GM19463 (cell line): ENCODE results near the gene KRCC1.
"Not testable (repeated sequence)": the region's sequence is repeated elsewhere in the genome, so short reads cannot be mapped to it uniquely, and the experiment has no call there.

Experiments
- ATAC-seq: cut with Tn5 transposase; IDR thresholded peaks from one replicate; pipeline ENCODE4 v1.9.1; 2021; ENCODE audit warnings: mild to moderate bottlenecking, moderate library complexity; ENCODE audit not compliant: unreplicated experiment

The KRCC1 gene

DNA sequence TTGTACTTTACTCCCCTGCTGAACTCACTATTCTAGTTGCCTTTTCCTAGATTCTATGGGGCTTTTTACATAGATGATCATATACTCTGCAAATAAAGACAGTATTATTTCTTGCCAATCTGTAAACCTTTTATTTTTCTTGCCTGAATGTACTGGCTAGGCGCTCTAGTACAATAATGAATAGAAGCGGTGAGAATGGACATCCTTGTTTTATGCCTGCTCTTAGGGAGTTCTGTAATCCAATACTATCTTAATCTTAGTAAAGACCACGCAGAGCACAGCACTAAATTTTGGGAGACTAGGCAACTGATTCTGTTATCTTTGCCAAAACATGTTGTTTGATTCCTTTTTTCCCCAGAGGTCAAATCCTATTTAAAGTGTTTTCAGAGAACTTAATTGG, 7.0 kb downstream of the KRCC1 start:
- ATAC-seq = no peak

DNA sequence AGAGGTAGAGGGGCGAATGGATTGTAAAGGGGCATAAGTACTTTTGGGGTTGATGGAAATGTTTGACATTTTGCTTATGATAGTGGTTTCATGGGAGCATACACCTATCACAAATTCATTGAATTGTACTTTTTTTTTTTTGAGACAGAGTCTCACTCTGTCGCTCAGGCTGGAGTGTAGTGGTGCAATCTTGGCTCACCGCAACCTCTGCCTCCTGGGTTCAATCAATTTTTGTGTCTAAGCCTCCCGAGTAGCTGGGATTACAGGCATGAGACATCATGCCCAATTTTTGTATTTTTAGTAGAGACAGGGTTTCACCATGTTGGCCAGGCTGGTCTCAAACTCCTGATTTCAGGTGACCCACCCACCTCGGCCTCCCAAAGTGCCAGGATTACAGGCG, 10.0 kb downstream of the KRCC1 start:
- not testable (repeated sequence) for ATAC-seq

DNA sequence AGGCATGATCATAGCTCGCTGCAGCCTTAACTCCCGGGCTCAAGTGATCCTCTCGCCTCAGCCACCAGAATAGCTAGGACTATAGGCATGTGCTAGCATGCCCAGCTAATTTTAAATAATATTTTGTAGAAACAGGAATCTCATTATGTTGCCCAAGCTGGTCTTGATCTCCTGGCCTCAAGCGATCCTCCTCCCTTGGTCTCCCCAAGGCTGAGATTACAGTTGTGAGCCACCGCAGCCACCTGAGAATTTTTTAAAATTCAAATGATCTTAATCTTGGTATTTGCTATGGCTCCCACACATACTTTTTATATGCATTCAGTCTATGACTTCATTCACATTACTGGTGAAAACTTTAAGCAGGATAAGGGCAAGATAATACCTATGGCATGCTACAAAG, 13.1 kb downstream of the KRCC1 start:
- ATAC-seq = no peak

DNA sequence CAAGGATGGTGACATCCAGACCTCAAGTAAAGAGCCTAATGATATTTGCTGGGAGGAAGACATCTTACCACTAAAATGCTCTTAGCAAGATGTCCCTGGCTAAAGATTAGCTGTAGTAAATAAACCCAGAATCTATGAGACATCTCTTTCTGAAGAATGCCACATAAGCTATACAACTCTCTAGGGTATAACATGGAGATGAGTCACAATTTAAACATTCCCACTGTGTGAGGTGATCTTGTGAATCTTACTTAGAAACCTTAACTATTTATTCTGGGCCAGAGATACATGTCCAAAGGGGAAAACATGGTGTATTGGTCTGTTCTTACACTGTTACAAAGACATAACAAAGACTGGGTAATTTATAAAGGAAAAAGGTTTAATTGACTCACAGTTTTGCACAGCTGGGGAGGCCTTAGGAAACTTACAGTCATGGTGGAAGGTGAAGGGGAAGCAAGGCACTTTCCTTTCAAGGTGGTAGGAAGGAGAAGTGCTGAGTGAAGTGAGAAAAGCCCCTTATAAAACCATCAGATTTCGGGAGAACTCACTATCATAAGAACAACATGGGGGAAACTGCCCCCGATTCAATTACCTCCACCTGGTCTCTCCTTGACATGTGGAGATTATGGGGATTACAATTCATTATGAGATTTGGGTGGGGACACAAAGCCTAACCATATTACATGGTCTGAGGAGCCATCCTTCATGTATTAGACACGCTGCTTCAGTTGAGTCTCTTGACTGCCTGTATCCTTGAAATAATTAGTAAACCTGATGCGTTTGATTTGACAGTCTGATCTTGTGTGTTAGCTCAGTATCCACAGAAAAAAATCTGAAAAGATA, 17.1 kb downstream of the KRCC1 start:
- ATAC-seq = no peak

DNA sequence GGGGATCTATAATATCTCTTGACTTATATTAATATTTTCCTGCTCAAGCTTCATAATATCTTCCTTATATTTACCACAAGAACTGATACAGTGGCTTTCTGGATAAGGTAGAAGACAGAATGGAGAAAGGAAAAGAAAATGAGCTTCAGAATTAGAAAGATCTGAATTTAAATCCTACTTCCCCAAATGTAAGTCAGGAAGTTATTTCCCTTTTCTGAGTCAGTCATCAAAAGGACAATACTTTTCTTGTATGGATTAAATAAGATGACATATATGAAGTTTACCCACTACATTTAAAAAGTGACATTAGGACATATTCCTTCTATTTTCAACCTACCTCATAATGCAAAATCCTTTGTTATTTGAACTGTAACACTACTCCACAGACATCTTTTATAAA, 19.0 kb downstream of the KRCC1 start:
- ATAC-seq = no peak

DNA sequence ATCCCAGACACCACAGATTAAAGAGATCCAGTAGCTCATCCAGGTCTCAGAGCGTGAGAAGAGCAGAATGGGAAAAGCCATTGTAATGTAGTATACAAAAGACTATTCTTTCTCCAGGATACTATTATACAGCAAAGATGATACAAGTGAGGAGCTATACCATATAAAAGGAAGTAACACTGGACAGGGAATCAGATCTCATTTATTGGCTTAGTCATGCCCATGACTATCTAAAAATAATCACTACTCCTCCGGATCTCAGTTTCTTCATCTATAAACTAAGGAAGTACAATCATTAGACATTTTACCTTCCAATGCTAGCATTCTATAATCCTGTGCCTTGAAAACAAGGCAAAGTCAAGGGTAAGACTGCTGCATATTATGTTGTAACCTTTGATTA, 19.4 kb downstream of the KRCC1 start:
- no peak for ATAC-seq

DNA sequence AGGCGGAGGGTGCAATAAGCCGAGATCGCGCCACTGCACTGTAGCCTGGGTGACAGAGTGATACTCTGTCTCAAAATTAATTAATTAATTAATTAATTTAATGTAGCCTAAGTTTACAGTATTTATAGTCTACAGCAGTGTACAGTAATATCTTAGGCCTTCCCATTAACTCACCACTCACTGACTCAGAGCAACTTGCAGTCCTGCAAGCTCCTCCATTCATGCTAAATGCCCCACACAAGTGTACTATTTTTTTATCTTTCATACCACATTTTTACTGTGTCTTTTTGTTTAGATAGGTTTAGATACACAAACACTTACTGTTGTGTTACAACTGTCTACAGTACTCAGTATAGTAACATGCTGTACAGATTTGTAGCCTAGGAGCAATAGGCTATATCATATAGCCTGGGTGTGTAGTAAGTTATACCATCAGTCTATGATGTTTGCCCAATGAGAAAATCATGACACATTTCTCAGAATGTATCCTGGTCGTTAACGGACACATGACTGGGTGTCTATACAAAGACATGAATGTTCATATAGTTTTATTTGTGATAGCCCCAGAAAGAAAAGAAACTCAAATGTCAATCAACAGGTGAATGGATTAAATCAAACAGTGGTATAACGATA, 23.4 kb downstream of the KRCC1 start:
- no peak for ATAC-seq

DNA sequence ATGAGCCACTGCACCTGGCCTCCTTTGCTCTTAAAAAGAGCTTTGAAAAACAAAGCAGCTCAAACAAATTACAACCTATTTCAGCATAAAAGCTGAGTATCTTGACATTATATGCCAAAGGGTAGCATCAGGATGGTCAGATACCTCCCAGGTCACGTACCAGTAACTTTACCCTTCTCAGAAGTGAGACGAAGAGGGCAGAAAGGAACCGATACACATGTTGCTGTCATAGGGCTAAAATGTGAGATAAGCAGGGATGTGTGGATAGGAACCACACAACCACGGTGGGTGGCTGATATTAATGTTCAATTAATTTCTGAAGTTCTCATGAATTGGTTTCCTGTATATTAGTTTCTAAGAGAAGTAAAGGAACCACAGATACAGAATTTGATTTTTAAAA, 26.7 kb downstream of the KRCC1 start:
- no peak for ATAC-seq

DNA sequence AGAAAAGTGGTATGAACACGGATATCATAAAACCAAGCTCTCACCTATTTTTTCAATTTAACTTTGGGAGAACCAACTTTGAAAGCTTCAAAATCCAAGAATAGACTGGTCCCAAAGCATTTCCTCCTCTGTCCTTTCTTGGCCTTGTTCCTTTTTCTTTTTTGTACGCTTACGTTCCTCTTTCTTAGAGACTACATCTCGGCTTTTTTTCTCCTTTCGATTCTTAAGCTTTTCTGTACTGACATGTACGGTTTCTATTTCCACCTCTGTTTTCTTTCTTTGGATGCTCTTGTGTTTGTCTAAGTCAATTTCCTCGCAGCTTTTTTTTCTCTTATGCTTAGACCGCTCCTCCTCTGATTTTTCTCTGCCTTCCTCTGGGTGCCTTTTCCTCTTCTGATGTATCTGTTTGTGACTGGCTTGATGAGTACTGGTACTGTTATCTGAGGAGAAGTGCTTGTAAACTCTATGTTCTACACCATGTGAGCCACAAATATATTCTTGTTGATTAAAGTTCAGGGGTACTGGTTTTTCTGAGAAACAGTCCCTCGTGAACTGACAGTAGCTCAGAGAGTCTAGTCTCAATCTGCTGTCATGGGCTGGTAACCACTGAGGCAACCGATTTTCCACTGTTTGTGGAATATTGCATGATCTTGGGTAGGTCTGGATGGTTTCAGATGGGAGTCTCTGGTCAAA, 27.7 kb downstream of the KRCC1 start:
- no peak for ATAC-seq

DNA sequence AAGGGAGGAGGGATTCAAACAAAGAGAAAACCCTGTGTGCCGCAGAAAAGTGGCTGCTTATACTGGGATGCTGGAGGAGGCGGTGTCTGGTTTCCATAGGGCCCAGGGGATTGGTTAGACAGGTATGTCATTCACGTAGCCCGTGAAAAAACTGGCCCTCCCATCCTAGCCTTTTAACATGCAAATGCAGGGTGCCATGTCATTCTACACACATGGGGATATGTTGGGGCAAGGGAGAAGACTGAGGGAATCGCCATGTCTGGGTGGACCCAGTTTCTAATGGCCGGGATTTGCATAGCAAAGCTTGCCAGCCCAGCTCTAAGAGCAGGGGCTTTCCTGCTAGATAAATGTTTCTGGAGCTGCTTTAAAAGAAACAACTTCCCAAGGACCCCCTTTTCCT, 31.1 kb downstream of the KRCC1 start:
- no peak for ATAC-seq

DNA sequence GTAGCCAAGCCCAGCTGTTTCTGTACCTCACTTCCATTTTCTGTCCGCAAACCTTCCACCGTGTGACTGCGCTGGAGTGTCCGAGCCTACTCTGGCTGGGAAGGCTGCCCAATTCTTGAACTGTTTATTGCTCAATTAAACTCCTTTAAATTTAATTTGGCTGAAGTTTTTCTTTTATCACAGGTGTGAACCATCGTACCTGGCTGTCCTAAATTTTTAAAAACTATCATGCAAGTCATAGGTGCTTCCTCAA, 33.0 kb downstream of the KRCC1 start:
- no peak for ATAC-seq

DNA sequence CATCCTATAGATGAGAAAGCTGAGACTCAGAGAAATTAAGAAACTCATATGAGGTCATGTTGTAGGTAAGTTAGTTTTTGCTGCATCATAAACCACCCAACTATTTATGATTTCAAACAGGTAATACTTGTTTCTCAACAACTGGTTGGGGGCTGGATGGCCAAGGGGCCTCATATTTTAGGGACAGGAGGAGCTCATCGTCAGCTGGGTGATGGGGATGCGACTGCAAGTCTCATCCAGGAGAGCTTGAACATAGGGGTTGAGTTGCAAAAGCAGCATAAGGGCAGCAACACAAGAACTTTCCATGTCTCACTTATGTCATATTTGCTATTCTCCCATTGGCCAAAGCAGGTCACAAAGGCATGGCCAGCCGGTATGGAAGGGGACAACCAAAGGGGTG, 35.6 kb downstream of the KRCC1 start:
- no peak for ATAC-seq

DNA sequence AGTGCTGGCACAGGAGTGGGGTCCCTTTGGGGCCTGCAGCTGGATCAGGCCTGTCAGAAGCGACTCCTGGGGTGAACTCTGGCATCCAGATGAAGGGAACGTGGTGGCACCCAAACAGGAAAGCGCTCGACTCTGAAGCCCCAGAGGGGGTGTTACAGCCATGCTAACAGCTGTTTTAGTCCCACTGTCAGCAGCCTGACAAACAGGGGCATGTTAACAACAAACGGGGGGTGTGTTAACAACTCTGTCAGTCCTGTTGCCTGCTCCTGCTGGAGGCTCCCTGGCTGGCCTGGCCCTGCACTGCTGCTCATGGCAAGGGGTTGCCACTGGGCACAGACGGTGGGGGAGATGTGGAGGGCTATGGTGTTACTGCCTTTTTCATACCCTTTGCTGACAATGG, 36.7 kb downstream of the KRCC1 start:
- no peak for ATAC-seq

DNA sequence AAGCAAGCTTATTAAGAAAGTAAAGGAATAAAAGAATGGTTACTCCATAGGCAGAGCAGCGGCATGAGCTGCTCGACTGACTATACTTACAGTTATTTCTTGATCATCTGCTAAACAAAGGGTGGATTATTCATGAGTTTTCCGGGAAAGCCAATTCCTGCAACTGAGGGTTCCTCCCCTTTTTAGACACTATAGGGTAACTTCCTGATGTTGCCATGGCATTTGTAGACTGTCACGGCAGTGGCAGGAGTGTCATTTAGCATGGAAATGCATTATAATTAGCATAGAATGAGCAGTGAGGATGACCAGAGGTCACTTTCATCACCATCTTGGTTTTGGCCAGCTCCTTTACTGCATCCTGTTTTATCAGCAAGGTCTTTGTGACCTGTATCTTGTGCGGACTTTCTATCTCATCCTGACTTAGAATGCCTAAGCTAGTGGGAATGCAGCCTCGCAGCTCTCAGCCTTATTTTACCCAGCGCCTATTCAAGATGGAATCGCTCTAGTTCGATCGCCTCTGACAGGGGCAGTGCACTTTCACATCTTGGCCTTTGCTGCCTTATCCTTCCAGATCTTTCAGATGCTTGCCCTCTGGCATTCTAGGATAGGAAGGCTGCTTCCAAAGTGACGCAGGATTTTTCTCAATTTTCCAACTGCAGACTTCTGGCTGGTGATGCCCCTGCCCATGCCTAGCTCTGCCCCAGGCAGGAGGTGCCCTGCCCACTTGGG, 37.3 kb downstream of the KRCC1 start:
- ATAC-seq = not testable (repeated sequence)

DNA sequence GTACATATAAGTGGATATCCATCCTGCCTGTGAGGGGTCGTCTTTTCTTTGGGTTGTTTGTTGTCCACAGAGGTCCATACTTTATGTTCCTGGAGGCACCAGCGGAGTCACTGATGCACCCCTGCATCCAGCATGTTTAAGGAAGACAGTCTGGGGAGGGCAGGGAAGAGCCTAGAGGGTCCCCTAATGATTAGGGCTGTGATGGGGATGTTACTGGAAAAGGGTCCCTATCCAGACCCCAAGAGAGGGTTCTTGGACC, 37.9 kb downstream of the KRCC1 start:
- not testable (repeated sequence) for ATAC-seq

DNA sequence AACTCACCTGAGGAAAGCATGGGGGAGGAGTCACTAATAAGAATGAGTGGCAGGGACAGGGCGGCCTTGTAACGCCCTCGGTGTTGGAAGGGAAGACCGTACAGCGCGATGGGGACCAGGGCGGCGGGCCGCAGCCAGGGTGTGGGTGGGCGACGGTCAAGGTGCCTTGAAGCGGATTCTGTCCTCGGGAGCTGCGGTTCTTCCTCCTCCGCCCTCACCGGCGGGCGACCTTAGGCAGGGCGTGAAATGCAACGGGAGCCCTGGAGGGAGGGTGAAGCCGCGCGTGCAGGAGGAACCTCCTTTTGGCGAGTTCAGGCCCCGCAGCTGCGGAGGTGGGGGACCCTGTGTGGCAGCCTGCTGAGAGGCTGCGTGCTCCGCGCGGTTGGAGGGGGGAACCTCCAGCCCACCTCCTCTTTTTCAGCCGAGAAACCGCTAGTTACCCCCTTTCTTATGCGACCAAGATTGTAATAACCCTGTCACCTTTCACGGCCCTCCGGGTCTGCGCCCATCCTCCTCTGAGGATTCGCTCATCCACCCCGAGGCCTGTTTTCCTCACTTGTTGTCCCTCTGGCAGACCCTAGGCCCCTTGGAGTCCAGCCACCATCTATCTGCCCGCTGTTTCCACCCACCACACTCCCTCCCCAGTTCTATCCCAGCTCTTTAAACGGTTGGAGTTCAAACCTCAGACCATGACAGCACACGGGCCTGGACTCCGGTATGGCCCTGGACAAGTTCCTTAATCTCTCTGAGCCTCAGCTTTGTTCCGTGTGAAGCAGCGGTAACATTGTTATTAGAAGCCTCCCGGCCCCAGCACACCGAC, 38.4 kb downstream of the KRCC1 start:
- ATAC-seq = peak; percentile 57

DNA sequence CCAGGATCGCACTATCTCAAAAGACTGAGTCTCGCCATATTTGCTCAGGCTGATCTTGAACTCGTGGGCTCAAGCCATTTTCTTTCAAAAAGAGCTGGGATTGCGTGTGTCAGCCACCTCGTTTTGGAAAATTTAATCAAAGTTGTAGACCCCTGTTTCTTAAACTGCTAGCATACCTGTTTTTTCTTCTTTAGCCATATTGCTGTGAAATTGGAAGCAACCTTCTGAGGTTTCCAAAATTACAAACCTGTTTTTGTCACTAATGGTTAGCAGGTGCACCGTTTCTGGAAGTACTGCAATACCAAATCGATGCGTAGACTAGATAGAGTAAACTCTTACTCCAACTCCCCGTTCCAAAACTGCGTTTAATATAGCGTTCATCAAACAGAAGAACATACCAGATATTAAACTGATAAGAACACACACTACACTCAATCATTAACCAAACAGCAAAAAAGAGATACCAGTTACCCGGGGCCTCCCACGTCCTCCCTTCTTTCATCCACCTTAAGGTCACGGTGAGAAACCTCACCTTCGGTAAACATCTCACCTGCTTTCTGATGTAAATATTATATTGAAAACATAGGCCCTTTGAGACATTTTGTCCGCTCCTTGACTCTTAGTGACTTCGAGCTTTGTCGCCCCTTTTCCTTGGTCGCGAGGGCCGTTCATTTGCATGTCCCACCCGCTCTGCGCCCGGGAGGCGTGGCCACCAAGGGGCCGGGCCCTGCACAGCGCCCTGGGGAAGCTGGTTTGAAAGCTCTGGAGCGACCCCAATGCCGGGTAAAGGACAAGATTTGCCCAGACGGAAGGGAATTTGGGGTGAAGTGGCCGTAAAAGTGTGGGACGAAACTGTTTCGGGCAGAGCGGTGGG, 39.3 kb downstream of the KRCC1 start, which contains the start of gene RNU2-63P:
TSS of gene RNU2-63P (minus strand) at position 462 of the 874 bp plus-strand sequence.
- ATAC-seq = peak; percentile 79

DNA sequence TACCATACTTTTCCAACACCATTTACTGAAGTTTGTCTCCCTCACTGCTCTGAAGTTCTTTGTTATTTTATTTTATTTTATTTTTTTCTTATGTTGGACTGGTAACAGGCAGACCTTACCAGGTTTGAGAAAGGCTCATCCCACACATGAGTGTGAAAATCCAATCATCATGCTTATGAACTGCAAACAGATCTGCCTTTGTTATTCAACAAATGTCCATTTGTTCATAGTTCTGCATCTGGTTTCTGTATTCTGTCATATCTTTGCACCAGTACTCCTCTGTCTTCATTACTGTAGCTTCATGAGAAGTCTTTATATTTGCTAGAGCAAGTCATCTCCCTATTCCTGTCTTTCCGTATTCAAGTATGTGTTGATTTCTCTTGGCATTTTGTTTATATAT, 44.6 kb downstream of the KRCC1 start:
- ATAC-seq = no peak

DNA sequence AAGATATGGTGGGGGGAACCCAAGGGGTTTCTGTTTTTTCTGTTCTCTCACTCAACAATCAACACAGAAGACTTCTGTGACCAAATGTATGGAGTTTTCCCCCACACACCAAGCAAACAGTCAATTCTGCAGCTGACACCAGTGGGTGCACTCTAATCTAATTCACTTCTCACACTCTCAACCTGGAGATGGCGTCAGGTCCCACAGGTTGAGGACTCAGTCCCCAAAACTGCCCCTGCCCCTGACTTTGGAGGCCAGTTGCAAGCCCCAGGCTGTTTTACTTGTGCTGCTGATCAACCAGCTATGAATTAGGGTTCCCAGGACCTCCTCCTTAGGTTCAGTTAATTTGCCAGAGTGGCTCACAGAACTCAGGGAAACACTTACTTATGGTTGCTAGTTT, 45.4 kb downstream of the KRCC1 start:
- ATAC-seq = no peak

DNA sequence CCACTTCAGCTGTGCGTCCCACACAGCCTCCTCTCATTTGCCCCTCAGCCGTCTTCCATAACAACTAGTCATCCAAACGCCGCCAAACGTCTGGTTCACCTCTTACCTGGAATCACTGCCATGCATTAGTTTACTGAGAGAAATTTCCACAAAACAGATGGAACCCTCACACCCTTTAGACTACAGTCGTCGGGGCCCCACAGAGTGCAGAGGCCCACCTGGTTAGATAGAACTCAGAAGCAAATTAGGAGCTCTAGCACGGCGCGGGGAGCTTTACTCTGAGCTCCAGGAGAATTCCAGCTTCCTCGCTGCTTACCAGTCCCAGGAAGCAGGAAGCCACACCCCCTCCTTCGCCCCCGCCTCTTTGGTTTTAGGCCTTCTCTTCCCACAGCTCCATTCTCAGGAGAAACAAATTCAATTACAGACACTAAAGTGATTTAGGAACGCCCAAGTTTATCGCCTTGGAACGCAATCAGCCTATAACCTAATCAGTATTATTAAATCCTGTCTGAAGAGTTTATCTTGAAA, 48.6 kb downstream of the KRCC1 start:
- ATAC-seq = no peak
